Vagina (tissue), 1 donor: ENCODE data around the gene HCAR3. TPM values are rescaled to one million over a fixed set of nuclear protein-coding genes. Genes with fewer than 3 reads are reported as not detected.

Experiments
- small RNA-seq: library from RNA; depleted of rRNA; stranded (forward); fragments of <200 nt; gene quantifications from one replicate; pipeline ENCODE3, GENCODE V24; 2016
- total RNA-seq: library from RNA; depleted of rRNA; stranded (reverse); fragments of >200 nt; gene quantifications from one replicate; pipeline ENCODE4 v1.2.3, GENCODE V29; 2016

Gene HCAR3
- total RNA-seq, 1 donor from 2014 or later, result 0.74 TPM

Small RNAs within 50 kb of the gene (small RNA-seq; reads per million reads assigned to genes)
- gene AC026333.2, result not detected

Other genes with a start within 250 kb of the HCAR3 start
- gene ZCCHC8, start 215.9 kb downstream of the HCAR3 start, total RNA-seq, result 28.2 TPM
- gene RSRC2, start 189.9 kb downstream of the HCAR3 start, total RNA-seq, result 93.3 TPM
- 18.7 TPM for gene KNTC1, start 189.6 kb downstream of the HCAR3 start, total RNA-seq
- 7.9 TPM for gene HCAR2, start 13.5 kb downstream of the HCAR3 start, total RNA-seq
- 0.25 TPM for gene HCAR1, start 14.0 kb upstream of the HCAR3 start, total RNA-seq
- 18.2 TPM for gene DENR, start 36.0 kb upstream of the HCAR3 start, total RNA-seq
- gene CCDC62, start 57.8 kb upstream of the HCAR3 start, total RNA-seq, result 0.98 TPM
- gene HIP1R, start 118.6 kb upstream of the HCAR3 start, total RNA-seq, result 66.0 TPM
- 34.9 TPM for gene VPS37B, start 179.3 kb upstream of the HCAR3 start, total RNA-seq
- gene ABCB9, start 249.7 kb upstream of the HCAR3 start, total RNA-seq, result 4.2 TPM